Measurements from ENCODE around the gene RNF207. TPM values are rescaled to one million over a fixed set of nuclear protein-coding genes. Genes with fewer than 3 reads are reported as not detected.

Gene RNF207
- total and polyA plus RNA-seq, 2 of the 13 experiments (the other 11 are each of a cell fraction or from before 2014, with no cell fraction given), result 9.8 to 15.9 TPM

- TF ChIP-seq MAF1 (CRISPR knock-in tag; IDR thresholded peaks at IDR 0.05; ENCODE audit: borderline replicate concordance) (no peak), SMC3 (IDR thresholded peaks at IDR 0.05; ENCODE audit: low read length) (peak; percentile 33; the same call in 1 of the 2 replicates), CTCF (CRISPR knock-in tag; IDR thresholded peaks at IDR 0.05) (peak; percentile 86), HNRNPL (IDR thresholded peaks at IDR 0.05; ENCODE audit: low read depth, low read length) (0 out of 2 replicates have a peak, but pooled peaks have one; percentile 59), REXO4 (CRISPR knock-in tag; IDR thresholded peaks at IDR 0.05; ENCODE audit: borderline replicate concordance) (no peak), ATF7-NPFF (CRISPR knock-in tag; IDR thresholded peaks at IDR 0.05; ENCODE audit: low read depth) (no peak), ZNF75D (CRISPR knock-in tag; IDR thresholded peaks at IDR 0.05; ENCODE audit: borderline replicate concordance) (no peak), ZNF598 (CRISPR knock-in tag; IDR thresholded peaks at IDR 0.05; ENCODE audit: borderline replicate concordance) (no peak), HNRNPLL (IDR thresholded peaks at IDR 0.05; ENCODE audit: low read depth, low read length, poor library complexity, severe bottlenecking) (peak; percentile 14), ZNF354B (CRISPR knock-in tag; IDR thresholded peaks at IDR 0.05) (no peak), STAG1 (CRISPR knock-in tag; IDR thresholded peaks at IDR 0.05) (peak; percentile 72), SRF (IDR thresholded peaks at IDR 0.05; ENCODE audit: low read depth, low read length) (no peak), HDAC6 (IDR thresholded peaks at IDR 0.05; ENCODE audit: low read depth, low read length) (no peak), SALL1 (CRISPR knock-in tag; IDR thresholded peaks at IDR 0.05) (0 out of 2 replicates have a peak, but pooled peaks have one; percentile 12), ZNF160 (CRISPR knock-in tag; IDR thresholded peaks at IDR 0.05) (no peak), ZNF441 (CRISPR knock-in tag; IDR thresholded peaks at IDR 0.05; ENCODE audit: borderline replicate concordance) (no peak)
- TF ChIP-seq, protein P1, sequence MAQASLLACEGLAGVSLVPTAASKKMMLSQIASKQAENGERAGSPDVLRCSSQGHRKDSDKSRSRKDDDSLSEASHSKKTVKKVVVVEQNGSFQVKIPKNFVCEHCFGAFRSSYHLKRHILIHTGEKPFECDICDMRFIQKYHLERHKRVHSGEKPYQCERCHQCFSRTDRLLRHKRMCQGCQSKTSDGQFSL (CRISPR knock-in tag; IDR thresholded peaks at IDR 0.05), result peak; percentile 76; the same call in 1 of the 2 replicates
Measured at GRCh38 chr1:6171548-6172124, 34.3 kb upstream of the RNF207 start (continued).
